Astrocyte (in vitro differentiated cells and primary cell): ENCODE data around the gene ITPR2.

Experiments
- CTCF ChIP-seq: IDR thresholded peaks from 2 replicates; pipeline ENCODE4 v1.5.1; 2011; ENCODE audit warnings: low read depth, mild to moderate bottlenecking, inconsistent platforms, low read length, moderate library complexity; ENCODE audit not compliant: insufficient read depth
- EZH2 ChIP-seq: IDR thresholded peaks from 2 replicates; pipeline ENCODE4 v1.6.1; 2012; ENCODE audit warnings: mild to moderate bottlenecking, low read length, inconsistent platforms; ENCODE audit not compliant: insufficient read depth

- TF ChIP-seq CTCF: no peak
- no peak for TF ChIP-seq EZH2
These were observed 277.9 kb downstream of the ITPR2 start for GRCh38 chr12:26555139-26555538.
